Peyer's patch (tissue), 4 donors: ENCODE results near the gene IKBKG.

Source experiments
- POLR2A ChIP-seq, 2 donors: fragments of 450-650 bp; IDR thresholded peaks; one replicate each; pipeline ENCODE4 v1.5.1; 2017; ENCODE audit warnings: antibody characterized with exemption in 2 of 2, mild to moderate bottlenecking in 2 of 2, moderate library complexity in 2 of 2
- TF ChIP-seq, protein P1 (sequence below), 6 experiments: fragments of 450-650 bp in 4 of 6; fragments of 200-600 bp in 2 of 6; sonication (generic) in 1 of 6; IDR thresholded peaks; one replicate each; pipeline ENCODE4 v1.5.1; 2017 to 2019; ENCODE audit warnings: antibody characterized with exemption in 6 of 6, mild to moderate bottlenecking in 3 of 6, moderate library complexity in 1 of 6

- TF ChIP-seq, protein P1, sequence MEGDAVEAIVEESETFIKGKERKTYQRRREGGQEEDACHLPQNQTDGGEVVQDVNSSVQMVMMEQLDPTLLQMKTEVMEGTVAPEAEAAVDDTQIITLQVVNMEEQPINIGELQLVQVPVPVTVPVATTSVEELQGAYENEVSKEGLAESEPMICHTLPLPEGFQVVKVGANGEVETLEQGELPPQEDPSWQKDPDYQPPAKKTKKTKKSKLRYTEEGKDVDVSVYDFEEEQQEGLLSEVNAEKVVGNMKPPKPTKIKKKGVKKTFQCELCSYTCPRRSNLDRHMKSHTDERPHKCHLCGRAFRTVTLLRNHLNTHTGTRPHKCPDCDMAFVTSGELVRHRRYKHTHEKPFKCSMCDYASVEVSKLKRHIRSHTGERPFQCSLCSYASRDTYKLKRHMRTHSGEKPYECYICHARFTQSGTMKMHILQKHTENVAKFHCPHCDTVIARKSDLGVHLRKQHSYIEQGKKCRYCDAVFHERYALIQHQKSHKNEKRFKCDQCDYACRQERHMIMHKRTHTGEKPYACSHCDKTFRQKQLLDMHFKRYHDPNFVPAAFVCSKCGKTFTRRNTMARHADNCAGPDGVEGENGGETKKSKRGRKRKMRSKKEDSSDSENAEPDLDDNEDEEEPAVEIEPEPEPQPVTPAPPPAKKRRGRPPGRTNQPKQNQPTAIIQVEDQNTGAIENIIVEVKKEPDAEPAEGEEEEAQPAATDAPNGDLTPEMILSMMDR (IDR thresholded peaks at IDR 0.05): no peak
- no peak for TF ChIP-seq POLR2A (IDR thresholded peaks at IDR 0.05)
Measured at GRCh38 chrX:154598656-154599055, 51.2 kb downstream of the IKBKG start.
